RCC 7860 (cell line): Measurements from ENCODE around the gene COL18A1.
"Not testable (repeated sequence)": the region's sequence is repeated elsewhere in the genome, so short reads cannot be mapped to it uniquely, and the experiment has no call there.

Experiments
- DNase-seq: peaks from one replicate; pipeline ENCODE4 v3.0.0-alpha.2; 2015; ENCODE audit warnings: low spot score
- FAIRE-seq: peaks from 2 replicates; lab custom pipeline; 2012; peaks lifted over from hg19 to GRCh38; lab: Jason Lieb, UNC

The COL18A1 gene

DNA sequence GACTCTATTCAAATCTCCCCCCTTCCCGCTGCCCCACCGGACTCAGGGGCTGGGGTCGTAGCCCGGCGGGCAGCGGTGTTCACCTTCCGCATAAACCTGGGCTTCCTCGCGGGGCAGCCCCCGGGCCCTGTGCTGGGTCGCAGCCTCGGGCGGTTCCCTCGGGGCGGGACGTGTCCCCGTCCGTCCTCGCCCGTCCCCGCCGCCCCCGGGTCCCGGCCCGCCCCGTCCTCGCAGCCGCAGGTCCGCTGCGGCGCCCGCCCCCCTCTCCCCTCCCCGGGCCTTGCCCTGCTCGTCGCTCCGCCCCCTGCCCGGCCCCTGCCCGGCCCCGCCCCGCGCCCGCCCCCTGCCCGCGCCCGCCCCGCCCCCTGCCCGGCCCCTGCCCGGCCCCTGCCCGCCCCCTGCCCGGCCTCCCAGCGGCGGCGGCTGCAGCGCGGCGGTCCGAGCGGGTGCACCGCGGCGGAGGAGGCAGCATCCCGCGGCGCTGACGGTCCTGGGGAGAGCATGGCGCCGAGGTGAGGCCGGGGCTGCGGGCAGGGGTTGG lies at the start of gene COL18A1:
COL18A1 (plus strand) TSS at position 436 of the 541 bp plus-strand sequence; CDS start at position 502, 66 bp downstream.
- FAIRE-seq (no peak), DNase-seq (peak; percentile 15)

DNA sequence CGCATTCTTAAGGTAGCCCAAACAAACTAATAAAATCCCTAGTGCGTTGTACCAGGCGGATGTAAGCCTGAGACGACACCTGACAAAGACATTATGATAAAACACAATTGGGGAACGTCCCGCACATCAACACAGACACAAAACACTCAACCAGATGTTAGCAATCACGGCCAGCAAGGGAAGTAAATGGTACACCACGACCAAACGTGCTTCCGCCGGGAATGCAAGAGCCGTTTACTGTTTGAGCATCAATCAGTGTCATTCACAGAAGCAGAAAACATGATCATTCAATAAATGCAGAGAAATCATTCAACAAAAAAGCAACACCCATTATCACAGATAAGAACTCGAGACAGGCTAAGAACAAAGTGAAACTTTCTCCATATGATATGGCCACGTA lies 49.4 kb upstream of the COL18A1 start:
- DNase-seq, result no peak
- FAIRE-seq, result no peak

DNA sequence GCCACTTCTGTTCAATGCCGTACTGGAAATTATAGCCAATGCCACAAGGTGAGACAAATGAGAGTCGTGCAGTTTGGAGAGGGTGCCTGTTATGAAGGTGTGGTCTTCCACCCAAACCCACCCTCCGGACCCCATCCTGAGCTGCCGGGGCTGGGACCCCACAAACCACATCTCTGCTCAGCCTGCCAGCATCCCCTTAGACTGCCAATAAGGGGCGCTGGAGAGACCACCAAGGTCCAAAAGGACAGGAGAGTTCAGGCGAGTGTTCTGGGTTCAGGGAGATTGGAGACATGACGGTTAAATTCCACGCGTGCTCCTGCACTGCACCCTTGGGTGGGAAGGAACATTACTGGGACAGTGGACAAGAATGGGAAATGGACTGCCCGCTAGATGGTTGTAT lies 48.7 kb upstream of the COL18A1 start:
- FAIRE-seq (no peak), DNase-seq (no peak)

DNA sequence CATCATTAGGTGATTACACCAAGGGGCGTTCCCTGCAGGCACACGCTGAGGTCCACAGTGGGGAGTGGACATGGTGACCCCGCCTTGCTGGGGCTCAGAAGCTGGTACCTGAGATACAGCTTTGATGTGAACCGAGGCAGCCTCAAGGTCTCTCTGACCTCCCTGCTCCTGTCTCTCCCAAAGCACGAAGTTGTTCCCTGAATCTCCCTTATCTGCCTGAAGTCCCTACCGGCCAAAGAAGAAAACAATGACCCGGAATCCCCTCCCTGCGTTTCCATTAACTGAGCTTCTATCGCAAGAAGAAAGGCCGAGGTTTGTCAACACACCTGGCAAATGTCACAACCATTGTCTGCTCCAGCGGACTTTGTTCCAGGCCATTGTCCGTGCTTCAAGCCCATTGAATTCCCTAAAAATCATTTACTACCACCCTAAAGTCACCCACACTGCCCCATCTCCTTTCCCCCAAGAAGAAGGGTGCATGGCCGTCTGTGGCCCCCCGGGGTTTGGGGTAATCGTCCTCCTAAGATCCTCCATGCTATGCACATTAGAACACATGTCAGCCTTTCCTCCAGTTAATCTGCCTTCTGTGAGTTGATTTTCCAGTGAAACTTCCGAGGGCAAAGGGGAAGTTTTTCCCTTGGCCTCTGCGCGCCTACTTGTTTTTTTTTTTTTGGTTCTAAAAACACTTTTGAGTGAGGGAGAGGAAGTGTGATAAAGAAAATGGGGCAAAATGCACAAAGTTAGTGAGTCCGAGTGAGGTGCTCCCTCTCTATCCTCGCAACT lies 48.1 kb upstream of the COL18A1 start:
- FAIRE-seq (no peak), DNase-seq (no peak)

DNA sequence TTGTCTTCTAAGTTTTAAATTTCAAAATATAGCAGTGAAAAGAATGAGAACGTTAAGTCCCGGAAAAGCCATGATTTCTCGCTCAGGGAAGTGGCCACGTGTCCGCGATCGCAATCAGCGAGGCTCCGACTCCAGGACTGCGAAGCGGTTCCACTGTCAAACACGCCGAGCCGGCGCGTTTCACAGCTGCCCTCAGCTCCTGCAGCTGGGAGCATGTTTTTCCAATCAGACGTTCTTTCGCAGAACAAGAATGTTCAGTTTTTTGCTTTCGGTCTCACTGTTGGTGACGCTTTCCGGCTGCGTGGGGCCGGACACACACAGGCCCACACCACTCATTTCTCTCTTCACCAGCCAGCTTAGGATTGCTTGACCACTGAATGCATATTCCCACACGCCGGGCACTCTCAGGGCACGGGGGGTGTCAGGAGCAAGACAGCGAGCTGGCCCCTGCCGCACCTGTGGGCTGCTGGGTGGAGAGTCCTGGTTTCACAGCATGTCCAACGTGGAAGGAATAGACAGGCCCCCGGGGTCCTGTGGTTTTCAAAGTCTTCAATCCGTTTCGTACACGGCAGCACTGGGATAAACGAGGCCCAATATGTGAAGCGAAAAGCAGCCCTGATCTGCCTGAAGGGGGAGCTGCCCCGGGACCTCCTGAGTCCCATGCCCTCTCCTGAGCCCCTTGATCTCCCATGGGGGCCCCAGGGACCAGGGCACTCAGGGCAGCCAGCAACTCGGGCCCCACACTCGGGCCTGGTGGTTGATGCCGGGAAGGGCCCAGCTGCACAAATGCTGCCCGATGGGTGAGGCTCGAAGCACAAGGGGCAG lies 47.3 kb upstream of the COL18A1 start:
- DNase-seq, result no peak
- FAIRE-seq, result no peak

DNA sequence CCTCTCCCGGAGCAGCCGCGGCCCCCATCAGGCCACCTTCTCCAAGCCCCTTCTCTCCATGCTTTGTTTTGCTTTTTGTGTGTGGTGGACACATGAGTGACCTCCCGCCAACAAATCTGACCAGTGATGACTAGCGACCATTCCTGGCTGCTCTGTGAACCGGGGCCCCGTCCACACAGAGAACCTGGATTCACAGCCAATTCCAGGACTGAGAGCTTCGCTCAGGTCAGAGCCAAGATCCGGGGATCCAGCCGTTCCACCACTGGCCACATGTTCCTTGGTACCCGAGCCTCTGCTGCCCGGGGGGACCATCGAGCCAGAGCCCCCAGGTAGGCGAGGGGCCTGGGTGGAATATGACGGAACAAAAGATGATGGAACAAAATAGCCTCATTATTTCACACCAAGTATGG lies 46.7 kb upstream of the COL18A1 start:
- DNase-seq (no peak), FAIRE-seq (no peak)

DNA sequence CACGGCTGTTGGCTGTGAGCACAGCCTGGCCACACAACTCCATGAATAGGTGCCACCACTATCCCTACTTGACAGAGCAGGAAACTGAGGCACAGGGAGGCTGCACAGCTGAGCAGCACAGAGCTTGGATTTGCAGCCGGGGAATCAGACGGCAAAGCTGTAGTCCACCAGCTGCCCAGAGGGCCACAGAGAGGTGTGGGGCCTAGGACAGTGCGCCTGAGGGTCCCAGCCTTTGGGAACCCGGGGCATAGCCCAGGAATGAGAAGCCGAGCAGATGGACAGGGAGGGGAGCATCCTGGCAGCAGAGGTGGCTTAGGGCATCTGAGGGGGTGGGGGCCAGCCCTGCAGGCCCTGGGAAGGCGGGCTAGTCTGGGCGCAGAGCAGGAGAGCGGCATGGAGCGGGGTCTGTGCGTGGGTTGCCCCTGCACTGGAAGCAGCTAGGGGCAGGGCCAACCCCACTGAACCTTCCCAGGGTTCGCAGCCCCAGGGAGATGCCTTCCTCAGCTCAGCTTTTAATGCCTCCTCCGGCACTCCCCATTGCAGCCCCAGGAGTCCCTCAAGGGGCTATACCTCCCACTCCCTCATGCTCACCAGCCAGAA lies 46.2 kb upstream of the COL18A1 start:
- FAIRE-seq (no peak), DNase-seq (no peak)

DNA sequence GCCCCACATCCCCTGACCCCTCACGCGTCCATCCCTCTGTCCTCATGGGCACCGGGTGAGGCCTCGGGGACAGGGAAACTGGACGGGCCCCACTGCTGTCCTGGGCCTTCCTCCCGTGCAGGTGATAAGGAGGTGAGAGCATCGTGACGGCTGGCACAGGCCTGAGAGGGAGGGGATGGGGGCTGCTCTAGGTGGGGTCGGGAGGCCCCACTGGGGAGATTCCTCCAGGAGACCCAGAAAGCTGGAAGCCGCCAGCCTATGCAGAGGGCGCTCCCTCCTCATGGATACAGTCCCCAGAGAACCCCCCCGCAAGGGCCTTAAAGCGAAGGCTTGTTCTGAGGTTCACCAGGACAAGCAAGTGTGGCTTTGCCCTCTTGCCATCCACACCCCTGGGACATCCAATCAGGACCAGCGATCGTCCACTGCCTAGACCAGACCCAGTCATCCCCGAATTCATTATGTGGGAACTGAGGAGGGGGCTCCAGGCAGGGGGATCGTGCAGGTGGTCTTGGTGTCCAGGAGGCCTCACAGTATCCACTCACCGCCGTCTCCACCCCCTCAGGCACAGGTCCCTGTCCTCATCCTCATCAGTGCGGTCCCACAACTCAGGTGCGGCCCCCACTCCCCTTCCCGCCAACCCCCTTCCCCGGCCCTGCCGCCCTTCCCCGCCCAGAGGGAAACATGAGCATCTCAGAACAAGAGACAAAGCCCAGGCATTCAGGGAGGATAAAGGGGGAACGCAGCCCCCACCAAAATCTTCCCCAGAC lies 45.3 kb upstream of the COL18A1 start:
- FAIRE-seq (no peak), DNase-seq (no peak)

DNA sequence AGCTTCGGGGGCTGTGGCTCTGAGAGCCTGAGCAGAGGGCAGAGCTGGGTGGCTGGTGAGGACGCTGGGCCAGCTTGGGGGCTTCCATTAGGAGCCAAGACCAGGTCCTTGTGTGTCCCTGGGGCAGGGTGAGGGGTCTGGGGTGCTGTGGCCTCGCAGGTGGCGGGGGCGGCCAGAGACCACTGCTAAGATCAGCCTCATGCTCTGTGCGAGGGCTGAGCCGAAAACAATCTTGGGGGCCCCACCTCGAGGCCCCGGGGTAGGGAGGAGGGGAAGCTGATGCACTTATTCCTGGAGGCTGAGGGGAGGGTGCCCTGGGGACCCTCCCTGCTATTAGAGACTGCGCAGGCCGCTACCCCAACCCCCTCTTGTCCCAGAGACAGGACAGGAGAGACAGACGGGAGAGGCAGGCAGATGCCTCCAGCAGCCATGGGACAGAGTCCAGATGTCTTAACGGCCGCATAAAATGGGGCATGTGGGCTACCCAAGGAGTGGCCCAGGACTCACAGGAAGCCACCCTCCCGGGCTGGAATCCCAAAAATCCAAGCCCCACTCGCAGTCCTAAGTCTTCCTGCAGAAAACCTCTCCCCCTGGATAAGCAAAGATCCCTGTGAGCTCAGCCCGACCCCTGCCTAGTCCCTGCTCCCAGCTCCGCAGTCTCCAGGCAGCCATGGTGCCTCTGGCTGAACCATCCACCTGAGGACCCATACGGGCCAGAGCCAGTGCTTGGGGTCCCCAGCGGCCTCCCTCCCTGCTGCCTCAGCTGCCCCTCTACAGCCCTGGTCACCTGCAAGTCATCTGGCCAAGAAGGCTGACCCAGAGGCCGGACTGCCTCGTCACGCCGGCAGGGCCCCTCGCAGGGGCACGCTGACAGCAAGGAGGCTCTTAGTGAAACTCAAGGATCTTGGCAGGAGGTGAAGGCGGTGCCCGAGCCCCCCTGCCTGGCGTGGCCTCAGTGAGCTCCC lies 43.6 kb upstream of the COL18A1 start:
- no peak for DNase-seq
- no peak for FAIRE-seq

DNA sequence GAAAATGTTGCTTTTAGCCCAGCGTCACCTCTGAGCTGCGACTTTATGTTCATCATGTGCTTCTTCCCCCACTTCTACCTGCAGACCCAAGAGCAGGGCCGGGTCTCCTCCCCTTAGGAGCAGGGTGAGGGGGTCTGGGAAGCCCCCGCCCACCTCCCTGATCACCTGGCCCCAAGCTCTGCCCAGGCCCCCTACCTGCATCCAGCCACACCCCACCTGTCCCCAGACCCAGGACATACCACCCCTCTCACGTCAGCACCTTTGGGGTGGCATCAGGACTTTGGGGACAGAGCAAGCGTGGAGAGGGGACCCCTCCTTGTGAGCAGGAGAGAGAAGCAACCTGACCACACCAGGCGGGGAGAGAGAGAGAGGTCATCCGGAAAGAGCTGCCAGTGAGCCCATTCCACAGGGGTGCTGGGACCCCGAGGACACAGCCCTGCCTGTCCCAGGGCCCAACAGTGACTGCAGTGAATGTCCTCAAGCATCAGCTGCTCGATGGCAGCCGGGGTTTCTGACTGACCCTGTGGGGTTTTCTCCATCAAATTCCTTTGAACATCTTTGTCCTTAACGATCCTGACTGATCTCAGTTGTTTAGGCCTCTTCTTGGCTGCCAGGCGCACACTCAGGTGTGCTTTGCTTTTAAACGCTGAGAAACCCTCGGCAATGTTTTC lies 42.8 kb upstream of the COL18A1 start:
- no peak for FAIRE-seq
- DNase-seq, result no peak

DNA sequence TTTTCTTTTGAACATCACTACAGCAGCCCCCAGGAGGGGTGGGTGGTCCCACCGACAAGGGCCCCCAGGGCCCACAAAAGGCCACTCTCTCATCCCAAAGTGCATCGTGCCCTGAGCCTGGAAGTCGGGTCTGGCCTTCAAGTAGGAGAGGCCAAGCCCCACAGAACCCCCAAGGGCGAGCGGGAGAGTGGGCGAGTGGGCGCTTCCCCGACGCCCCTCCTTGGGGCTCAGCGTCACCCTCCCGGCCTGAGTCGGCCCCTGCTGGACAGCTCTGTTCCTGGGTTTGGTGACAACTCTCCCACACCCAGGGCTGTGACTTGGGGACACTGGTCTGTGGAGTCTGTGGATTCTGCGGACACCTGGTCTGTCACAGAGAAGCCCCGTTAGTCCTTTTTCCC lies 42.2 kb upstream of the COL18A1 start:
- FAIRE-seq (no peak), DNase-seq (no peak)

DNA sequence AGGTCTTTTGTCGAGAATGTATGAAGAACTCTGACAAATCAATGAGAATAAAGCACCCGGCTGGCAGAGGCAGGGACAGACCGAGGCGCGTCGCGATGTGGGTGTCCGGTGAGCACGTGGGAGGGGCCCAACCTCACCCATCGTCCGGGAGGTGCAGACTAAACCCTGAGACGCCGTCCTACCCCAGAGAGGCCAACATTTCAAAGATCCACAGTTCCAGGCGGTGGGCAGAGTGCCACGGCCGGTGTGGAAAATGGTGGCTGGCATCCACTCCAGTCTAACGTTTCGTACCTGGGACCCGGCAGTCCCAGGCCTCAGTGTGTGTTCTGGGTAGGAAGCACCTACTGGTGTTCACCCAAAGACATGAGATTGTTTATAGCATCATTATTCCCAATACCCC lies 41.7 kb upstream of the COL18A1 start:
- not testable (repeated sequence) for FAIRE-seq, DNase-seq

DNA sequence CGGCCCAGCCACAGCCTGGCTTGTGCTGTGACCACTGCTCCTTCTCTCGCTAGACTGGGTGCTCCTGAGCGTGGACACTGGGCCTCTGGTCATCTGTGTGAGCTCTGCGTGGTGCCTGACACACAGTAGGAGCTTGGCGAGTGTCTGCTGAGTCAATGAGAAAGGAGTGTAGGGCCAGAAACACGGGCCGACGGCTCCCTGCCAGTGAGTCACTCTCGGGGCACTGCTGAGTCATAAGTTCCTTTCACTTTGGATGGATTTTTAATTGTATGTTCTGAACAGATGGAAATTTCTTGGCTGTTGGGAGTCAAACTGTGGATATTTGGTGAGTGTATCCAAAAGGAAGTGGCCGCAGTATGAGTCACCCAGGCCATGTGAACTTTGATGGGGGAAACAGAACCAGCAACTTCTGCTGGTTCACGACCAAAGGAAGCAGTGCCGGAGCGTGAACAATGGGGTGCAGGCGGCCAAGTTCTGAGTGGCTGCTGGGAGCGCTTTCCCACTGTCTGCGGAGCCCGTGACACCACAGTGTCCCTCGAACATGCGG lies 41.0 kb upstream of the COL18A1 start:
- DNase-seq (peak; percentile 100), FAIRE-seq (peak; percentile 99)

DNA sequence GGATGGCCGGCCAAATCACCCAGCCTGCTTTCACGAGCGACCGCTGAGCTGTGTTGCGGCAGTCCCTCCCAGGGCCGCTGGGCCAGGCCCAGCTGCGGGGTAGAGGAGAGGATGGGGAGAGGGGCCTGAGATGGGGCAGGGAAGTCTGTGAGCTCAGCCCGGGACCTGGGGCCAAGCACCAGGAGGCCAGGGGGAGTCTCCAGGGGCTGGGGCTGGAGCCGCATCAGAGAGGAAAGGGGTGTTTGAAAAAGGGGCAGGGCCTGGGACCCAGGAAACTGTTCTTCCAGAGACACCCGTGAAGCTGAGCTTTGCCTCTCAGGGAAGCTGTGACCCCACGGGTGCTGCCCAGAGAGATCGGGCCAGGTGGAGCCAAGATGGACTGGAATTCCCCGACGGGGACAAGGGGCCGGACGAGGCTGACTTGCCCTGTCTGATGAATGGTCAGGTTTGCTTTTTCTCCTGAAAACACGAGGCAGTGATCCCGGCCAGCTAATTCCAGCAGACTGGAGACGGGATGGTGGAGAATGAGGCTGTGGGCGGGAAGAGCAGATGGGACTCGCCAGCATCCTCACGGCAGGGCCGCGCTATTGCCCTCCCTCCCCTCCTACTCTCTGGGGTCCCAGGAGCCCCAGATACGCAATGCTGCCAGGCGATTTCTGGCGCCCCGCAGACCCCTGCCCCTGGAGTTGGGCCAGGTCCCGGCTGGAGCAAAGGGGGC lies 40.3 kb upstream of the COL18A1 start:
- DNase-seq (peak; percentile 81), FAIRE-seq (peak; percentile 24)

DNA sequence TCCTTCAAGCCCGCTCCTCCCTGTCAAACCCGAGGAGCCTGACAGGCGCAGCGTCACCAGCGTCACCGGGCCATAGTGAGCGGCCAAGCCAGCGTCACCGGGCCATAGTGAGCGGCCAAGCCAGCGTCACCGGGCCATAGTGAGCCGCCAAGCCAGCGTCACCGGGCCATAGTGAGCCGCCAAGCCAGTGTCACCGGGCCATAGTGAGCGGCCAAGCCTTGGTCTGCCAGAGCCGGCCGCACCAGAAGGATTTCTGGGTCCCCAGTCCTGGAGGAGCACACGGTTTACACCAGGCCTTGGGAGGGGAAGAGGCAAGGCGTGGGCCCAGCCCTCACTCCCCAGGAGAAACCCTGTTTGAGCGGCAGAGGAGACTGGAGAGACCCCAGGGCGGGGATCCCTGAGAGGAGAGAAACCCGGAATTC lies 39.8 kb upstream of the COL18A1 start:
- DNase-seq (no peak), FAIRE-seq (no peak)

DNA sequence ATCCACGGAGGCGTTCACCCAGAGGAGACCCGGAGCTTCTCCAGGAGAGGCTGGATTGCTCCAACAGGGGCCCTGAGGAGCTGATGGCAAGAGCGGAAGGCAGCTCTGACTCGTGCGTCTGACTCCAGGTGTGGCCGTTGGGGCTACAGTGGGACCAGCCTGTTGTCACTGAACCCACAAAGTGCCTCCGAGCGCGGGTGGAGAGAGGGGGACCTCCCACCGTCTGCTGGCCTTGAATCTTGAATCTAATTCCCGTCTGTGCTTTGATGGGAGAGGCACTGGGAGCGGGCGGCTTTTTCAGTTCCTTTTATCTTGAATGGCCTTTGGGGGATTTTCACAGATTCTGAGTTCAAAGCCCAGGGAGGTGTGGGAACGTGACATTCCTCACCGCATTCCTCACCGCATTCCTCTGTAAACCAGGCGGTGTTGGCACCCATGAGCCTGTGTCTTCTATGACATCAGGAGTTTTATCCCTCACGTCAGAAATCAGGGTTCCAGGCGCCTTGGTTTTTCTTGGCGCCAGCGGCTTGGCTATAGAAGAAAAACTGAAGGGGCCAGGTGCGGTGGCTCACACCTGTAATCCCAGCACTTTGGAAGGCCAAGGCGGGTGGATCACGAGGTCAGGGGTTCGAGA lies 39.2 kb upstream of the COL18A1 start:
- DNase-seq, result peak; percentile 95
- peak; percentile 88 for FAIRE-seq

DNA sequence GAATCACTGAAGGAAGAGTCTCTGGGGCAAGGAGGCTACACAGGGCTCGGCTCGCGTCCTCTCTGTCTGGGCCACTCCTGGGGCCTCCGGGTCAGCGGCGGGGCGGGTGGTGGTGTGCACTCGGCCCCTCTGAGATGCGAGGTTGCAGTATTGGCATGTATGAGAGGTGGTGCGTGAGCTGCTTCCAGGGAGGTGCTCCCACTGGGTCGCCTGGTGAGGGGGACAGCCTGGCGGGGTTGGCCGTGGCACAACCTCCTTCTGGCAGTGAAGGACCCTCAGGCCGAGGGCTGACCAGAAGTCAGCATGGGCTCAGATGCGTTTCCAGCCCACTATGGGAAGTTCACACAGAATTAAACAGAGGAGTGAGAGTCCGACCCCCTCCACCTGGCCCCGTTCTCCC lies 38.5 kb upstream of the COL18A1 start:
- DNase-seq (no peak), FAIRE-seq (no peak)
